OCI-LY1 (cell line): ENCODE measurements around the gene DDX19B.

Experiments
- CTCF ChIP-seq: fragments of 200-600 bp; sonication (generic), shearing (Covaris generic); IDR thresholded peaks from 2 replicates; pipeline ENCODE4 v1.5.1; 2017; ENCODE audit warnings: mild to moderate bottlenecking, antibody characterized with exemption, low read length, moderate library complexity, mixed read lengths
- EZH2 ChIP-seq: fragments of 200-600 bp; sonication (generic), shearing (Covaris generic); IDR thresholded peaks from 2 replicates; pipeline ENCODE4 v1.8.0; 2017; ENCODE audit warnings: borderline replicate concordance, mixed run types, mild to moderate bottlenecking, antibody characterized with exemption, low read length, moderate library complexity, mixed read lengths

DNA sequence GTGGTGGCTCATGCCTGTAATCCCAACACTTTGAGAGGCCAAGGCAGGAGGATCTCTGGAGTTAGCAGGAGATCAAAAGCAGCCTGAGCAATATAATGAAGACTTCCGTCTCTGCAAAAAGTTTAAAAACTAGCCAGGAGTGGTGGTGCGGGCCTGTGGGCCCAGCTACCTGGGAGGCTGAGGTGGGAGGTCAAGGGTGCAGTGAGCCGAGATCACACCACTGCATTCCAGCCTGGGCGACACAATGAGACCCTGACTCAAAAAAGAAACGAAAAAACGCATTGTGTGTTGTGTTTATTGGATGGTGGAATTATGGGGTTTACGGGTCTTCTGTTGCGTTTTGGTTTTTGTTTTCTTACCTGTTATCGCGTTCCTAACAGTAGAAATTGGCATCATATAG, 46.9 kb downstream of the DDX19B start:
- no peak for TF ChIP-seq CTCF
- no peak for TF ChIP-seq EZH2
